ENCODE data around the gene CSRP3. TPM values are rescaled to one million over a fixed set of nuclear protein-coding genes. Genes with fewer than 3 reads are reported as not detected.

Gene CSRP3
- total and polyA plus RNA-seq, 2 donors (not counting 3 experiments of a cell fraction or from before 2014, with no cell fraction given) = not detected

DNA sequence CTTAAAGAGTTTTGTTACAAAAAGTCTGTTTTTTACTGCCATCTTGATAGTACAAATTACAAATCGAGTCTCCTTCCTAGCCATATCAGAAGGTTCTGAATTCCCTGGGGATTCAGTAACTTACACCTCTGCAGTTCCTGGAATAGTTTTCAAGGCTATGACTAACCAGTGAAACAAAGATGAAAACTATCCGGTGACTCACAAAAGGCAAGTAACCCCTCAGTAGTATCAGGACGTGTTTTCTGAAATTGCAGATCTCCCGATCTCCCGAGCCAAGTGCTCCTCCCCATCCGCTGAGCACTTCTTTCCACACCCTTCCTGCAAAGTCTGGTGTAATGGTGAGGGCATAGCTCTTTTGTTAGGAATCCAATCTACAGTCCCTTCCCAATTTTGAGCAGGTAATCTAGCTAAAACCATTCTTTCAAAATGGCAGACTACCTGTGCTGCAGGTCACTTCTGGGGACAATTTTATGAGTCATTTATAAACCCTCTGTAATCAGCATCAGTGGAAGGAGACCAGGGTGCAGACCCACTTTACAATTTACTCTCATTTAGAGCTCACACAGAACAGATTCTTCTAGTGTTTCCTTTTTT is 31.2 kb upstream of the CSRP3 start:
- Histone ChIP-seq H3K9me1 (replicated peaks; ENCODE audit: control insufficient read depth, extremely low read depth, insufficient read depth, low read length) (no peaks in the 10 kb centered on the region), H2AFZ (ENCODE audit: low read depth, low read length) (peak overlapping the region; percentile 78), H3K27ac (ENCODE audit: insufficient read depth, low read depth, low read length) (peak overlapping the region; percentile 73), H3K4me1 (ENCODE audit: control insufficient read depth, extremely low read depth, insufficient read depth, low read length) (peaks cover 15% of the 10 kb centered on the region), H3K79me2 (ENCODE audit: control insufficient read depth, insufficient read depth, low read length) (peaks cover 12% of the 10 kb centered on the region), H3K4me2 (ENCODE audit: insufficient read depth, low read length) (peak overlapping the region; percentile 84), H3K36me3 (ENCODE audit: control insufficient read depth in 2 of 2, extremely low read depth in 1 of 2, insufficient read depth in 2 of 2, low read length in 2 of 2) (peaks cover 0 to 23% of the 10 kb centered on the region in 2 experiments), H3K9me3 (replicated peaks; ENCODE audit: control insufficient read depth, insufficient read depth, low read length) (no peaks in the 10 kb centered on the region), H3K4me3 (replicated peaks in 1 of 3; ENCODE audit: insufficient read depth in 1 of 3, low read depth in 1 of 3, low read length in 3 of 3) (peak overlapping the region in 1 of 3 experiments; percentile 42), H3K27me3 (ENCODE audit: control insufficient read depth in 2 of 2, insufficient read depth in 2 of 2, low read length in 2 of 2) (no peaks in the 10 kb centered on the region), H3K9ac (replicated peaks; ENCODE audit: extremely low read depth, insufficient read depth, low read length) (peak overlapping the region; percentile 56), H4K20me1 (replicated peaks; ENCODE audit: control insufficient read depth, extremely low read depth, insufficient read depth, low read length) (no peaks in the 10 kb centered on the region)
- FAIRE-seq (peak; percentile 95), DNase-seq (ENCODE audit: low read depth, low spot score) (peak; percentile 90)
- BruUV-seq (replicated peaks) = no TSS peak
- CTCF ChIA-PET = interaction anchor here (1.0 to 1.8 kb wide), 7 partner anchors 9 to 162 kb away, joined by 3 to 6 read pairs (median 3); no protein-coding TSS in a partner anchor
- dilution Hi-C loops (cut with MboI; ENCODE audit: extremely low pct_ligation_motif_present, low sequenced_read_pairs) = no loop called here
- POLR2A ChIA-PET = interaction anchor here (0.7 kb wide), 1 partner anchor 117 kb away, joined by 3 read pairs; no protein-coding TSS in a partner anchor
- TF ChIP-seq POLR2A (IDR thresholded peaks at IDR 0.05; ENCODE audit: low read depth, low read length) (peak; percentile 70), MYC (IDR thresholded peaks at IDR 0.05; ENCODE audit: low read depth, low read length) (no peak), POLR2AphosphoS5 (IDR thresholded peaks at IDR 0.05; ENCODE audit: insufficient read depth, low read depth, low read length) (peak; percentile 83), FOS (IDR thresholded peaks at IDR 0.05; ENCODE audit: borderline replicate concordance, insufficient read depth, low read length) (peak; percentile 94), EZH2 (IDR thresholded peaks at IDR 0.05; ENCODE audit: borderline replicate concordance, low read depth, low read length, severe bottlenecking) (no peak), GATA2 (IDR thresholded peaks at IDR 0.05; ENCODE audit: insufficient read depth, insufficient read length, low read depth, low read length) (peak; percentile 80), JUN (IDR thresholded peaks at IDR 0.05; ENCODE audit: borderline replicate concordance, insufficient read depth, insufficient read length, low read depth) (peak; percentile 85)
- TF ChIP-seq, protein P1, sequence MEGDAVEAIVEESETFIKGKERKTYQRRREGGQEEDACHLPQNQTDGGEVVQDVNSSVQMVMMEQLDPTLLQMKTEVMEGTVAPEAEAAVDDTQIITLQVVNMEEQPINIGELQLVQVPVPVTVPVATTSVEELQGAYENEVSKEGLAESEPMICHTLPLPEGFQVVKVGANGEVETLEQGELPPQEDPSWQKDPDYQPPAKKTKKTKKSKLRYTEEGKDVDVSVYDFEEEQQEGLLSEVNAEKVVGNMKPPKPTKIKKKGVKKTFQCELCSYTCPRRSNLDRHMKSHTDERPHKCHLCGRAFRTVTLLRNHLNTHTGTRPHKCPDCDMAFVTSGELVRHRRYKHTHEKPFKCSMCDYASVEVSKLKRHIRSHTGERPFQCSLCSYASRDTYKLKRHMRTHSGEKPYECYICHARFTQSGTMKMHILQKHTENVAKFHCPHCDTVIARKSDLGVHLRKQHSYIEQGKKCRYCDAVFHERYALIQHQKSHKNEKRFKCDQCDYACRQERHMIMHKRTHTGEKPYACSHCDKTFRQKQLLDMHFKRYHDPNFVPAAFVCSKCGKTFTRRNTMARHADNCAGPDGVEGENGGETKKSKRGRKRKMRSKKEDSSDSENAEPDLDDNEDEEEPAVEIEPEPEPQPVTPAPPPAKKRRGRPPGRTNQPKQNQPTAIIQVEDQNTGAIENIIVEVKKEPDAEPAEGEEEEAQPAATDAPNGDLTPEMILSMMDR (IDR thresholded peaks at IDR 0.05; ENCODE audit: extremely low read depth in 1 of 2, insufficient read depth in 1 of 2, low read depth in 1 of 2, low read length in 2 of 2) = no peak
- TF ChIP-seq, protein P2, sequence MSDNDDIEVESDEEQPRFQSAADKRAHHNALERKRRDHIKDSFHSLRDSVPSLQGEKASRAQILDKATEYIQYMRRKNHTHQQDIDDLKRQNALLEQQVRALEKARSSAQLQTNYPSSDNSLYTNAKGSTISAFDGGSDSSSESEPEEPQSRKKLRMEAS (IDR thresholded peaks at IDR 0.05; ENCODE audit: insufficient read depth, insufficient read length) = no peak
- intact Hi-C loops (cut with micrococcal nuclease) = loop anchor here (1.0 to 2.0 kb wide), 3 partner anchors 8 to 138 kb away; partner anchors contain the start of gene ZDHHC13

Measured in endothelial cell of umbilical vein (primary cell).